GM18858 (cell line): ENCODE results near the gene C9orf43.
"Not testable (repeated sequence)": the region's sequence is repeated elsewhere in the genome, so short reads cannot be mapped to it uniquely, and the experiment has no call there.

Experiments
- ATAC-seq: cut with Tn5 transposase; IDR thresholded peaks from one replicate; pipeline ENCODE4 v1.9.1; 2021; ENCODE audit not compliant: unreplicated experiment

C9orf43 gene

GRCh38 chr9:113381441-113381840 lies 29.1 kb upstream of the C9orf43 start:
- ATAC-seq: not testable (repeated sequence)

DNA sequence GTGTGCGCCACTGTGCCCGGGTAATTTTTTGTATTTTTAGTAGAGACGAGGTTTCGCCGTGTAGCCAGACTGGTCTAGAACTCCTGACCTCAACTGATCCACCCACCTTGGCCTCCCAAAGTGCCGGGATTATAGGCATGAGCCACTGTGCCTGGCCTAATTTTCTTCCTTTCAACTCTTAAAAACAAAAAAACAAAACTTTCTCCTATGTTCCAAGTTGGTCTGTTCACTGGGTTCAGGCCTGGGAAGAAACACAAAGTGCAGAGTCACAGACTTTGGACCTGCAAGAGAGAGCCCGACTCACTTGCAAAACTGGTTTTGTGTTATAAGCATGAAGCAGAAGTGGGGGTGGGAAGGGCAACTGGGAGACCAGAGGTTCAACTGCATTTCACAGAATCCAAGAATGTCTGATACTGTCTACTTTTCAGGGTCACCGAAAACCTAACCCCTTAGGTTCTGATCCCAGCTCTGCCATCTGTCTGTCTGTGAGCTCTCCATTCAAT lies 28.6 kb upstream of the C9orf43 start:
- ATAC-seq: no peak

- no peak for ATAC-seq
Measured at GRCh38 chr9:113386571-113387393, 23.8 kb upstream of the C9orf43 start.

GRCh38 chr9:113387560-113388230 lies 22.9 kb upstream of the C9orf43 start:
- no peak for ATAC-seq

DNA sequence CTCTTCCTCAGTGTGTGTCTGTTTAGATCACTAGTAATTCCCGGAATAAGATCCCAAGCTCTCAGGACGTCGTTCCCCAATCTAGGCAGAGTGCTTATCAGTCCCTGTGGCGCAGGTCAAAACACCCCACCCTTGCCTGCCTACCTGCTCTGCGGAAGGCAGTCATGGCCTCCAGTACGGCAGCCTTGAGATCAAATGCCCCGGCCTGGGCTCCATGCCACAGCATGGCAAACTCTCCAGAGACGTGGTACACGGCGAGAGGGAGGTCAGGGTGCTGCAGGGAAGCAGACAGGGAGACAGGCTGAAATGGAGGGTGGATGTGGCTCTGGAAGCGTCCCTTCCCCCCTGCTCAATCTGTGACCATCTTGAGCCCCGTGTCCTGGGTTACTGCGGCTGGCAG lies 21.7 kb upstream of the C9orf43 start:
- no peak for ATAC-seq

DNA sequence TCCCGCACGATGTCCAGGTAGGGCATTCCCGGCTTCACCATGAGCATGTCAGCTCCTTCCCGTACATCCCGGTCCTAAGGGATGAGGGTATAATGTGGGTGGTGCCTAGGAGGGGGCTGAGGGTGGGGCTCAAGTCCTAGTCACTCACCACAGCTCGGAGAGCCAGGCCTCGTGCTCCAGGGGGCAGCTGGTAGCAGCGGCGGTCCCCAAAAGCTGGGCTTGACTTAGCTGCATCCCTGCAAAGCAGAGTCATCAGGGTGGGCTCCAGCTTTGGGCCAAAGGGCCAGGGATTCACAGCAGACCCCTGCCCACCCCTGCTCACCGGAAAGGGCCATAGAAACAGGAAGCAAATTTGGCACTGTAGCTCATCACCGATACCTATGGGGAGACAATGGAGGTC lies 21.1 kb upstream of the C9orf43 start:
- no peak for ATAC-seq

GRCh38 chr9:113390192-113390960 lies 20.2 kb upstream of the C9orf43 start:
- ATAC-seq: no peak

DNA sequence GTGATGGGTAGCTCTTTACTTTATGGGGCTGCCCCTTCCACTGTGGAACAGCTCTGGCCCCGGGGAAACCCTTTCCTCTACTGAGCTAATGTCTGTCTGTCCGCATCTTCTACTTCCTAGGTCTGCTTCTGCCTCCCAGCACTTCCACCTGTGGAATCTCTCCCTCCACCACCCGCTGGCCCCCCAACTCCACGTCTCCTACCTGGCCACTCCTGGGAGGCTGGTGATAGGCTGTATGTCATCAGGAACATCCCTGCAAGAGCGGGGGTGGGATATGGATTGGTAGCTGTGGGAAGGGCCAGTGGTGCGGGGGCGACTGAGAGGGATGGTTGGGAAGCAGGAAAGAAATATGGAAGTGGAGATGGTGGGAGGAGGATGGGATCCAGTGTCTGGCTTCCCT lies 18.6 kb upstream of the C9orf43 start:
- no peak for ATAC-seq

GRCh38 chr9:113393281-113393680 lies 17.3 kb upstream of the C9orf43 start:
- ATAC-seq: no peak

GRCh38 chr9:113395000-113395861 lies 15.3 kb upstream of the C9orf43 start:
- no peak for ATAC-seq

- no peak for ATAC-seq
Measured at GRCh38 chr9:113397203-113397631, 13.3 kb upstream of the C9orf43 start.

GRCh38 chr9:113398796-113399195 lies 11.8 kb upstream of the C9orf43 start:
- no peak for ATAC-seq

GRCh38 chr9:113399646-113400200 lies 10.8 kb upstream of the C9orf43 start:
- no peak for ATAC-seq

- ATAC-seq: peak; percentile 95
Measured at GRCh38 chr9:113401027-113401792, 9.3 kb upstream of the C9orf43 start, which contains the start of gene ALAD. Gene ALAD (minus strand): TSS chr9:113401284. CDS start chr9:113393559, 7,725 bp downstream.

GRCh38 chr9:113403646-113404045 lies 6.9 kb upstream of the C9orf43 start:
- no peak for ATAC-seq

DNA sequence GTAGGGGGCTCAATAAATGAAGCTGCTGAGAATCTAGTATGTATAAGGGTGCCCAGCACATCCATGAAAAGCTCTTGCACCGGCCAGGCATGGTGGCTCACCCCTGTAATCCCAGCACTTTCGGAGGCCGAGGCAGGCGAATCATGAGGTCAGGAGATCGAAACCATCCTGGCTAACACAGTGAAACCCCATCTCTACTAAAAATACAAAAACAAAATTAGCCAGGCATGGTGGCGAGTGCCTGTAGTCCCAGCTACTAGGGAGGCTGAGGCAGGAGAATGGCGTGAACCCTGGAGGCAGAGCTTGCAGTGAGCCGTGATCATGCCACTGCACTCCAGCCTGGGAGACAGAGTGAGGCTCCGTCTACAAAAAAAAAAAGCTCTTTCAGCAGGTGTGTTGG lies 4.2 kb upstream of the C9orf43 start:
- ATAC-seq: not testable (repeated sequence)

DNA sequence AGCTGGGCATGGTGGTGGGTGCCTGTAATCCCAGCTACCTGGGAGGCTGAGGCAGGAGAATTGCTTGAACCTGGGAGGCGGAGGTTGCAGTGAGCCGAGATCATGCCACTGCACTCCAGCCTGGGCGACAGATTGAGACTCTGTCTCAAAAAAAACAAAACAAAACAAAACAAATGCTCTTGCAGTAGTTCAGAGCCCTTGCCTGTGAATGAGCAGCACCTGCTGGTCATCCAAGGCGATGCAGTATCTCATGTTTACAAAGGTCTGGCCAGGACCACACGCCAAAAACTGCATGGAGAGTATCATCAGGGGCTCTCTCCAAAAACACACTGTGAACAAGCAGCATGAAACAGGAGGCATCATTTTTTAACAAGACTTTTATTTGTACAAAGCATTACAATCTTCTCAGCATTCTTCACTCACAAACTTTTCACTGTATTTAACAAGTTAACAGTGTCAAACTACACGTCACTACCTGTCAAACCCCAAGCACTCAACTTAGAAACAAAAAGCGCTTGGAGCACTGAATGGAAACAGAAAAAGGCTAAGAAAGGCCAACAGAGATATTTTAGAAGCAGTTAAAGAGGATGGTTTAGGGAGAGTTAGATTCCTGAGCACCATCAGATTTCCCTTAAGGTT lies 3.6 kb upstream of the C9orf43 start:
- ATAC-seq: peak; percentile 33

GRCh38 chr9:113409481-113409880 lies 1.1 kb upstream of the C9orf43 start:
- ATAC-seq: no peak

DNA sequence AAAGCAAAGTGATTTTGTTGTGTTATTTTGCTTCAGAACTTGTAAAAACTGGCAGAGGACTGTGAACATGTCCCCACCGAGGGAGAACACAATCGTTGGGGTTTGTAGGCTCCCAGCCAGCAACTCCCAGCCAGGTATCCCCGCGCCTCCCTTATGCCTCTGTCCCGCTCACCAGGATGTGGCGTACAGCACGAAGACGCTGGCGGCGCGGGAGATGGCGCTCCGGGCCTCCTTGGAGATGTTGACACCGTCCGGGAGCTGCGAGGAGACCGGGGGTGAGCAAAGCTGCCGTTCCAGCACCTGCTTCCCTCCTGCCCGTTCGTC lies 702 bp upstream of the C9orf43 start:
- no peak for ATAC-seq
